GM18870 (cell line): Measurements from ENCODE around the gene CCDC186.
A peak's percentile ranks its signal among the peaks of the same experiment; 100 is the strongest.

Experiments
- ATAC-seq: cut with Tn5 transposase; IDR thresholded peaks from one replicate; pipeline ENCODE4 v1.9.1; 2021; ENCODE audit warnings: moderate library complexity; ENCODE audit not compliant: unreplicated experiment

CCDC186 gene

GRCh38 chr10:114115661-114116445 is 58.1 kb downstream of the CCDC186 start:
- ATAC-seq: no peak

- ATAC-seq: no peak
Measured at GRCh38 chr10:114110174-114110972, 63.6 kb downstream of the CCDC186 start.

- peak; percentile 59 for ATAC-seq
Measured at GRCh38 chr10:114103284-114103683, 70.7 kb downstream of the CCDC186 start.

- ATAC-seq: no peak
Measured at GRCh38 chr10:114102256-114102655, 71.7 kb downstream of the CCDC186 start.

GRCh38 chr10:114100848-114101741 is 72.9 kb downstream of the CCDC186 start:
- no peak for ATAC-seq

GRCh38 chr10:114096864-114097263 is 77.1 kb downstream of the CCDC186 start:
- no peak for ATAC-seq

- peak; percentile 36 for ATAC-seq
Measured at GRCh38 chr10:114095559-114096337, 78.3 kb downstream of the CCDC186 start.

- ATAC-seq: peak; percentile 44
Measured at GRCh38 chr10:114094795-114095194, 79.2 kb downstream of the CCDC186 start.

GRCh38 chr10:114087655-114088054 is 86.3 kb downstream of the CCDC186 start:
- no peak for ATAC-seq

GRCh38 chr10:114087255-114087654 is 86.7 kb downstream of the CCDC186 start:
- no peak for ATAC-seq

- no peak for ATAC-seq
Measured at GRCh38 chr10:114084215-114084614, 89.8 kb downstream of the CCDC186 start.

GRCh38 chr10:114083040-114083439 is 91.0 kb downstream of the CCDC186 start:
- ATAC-seq: no peak

GRCh38 chr10:114081911-114082583 is 92.0 kb downstream of the CCDC186 start:
- ATAC-seq: no peak

- no peak for ATAC-seq
Measured at GRCh38 chr10:114079421-114079820, 94.6 kb downstream of the CCDC186 start.

GRCh38 chr10:114078346-114078745 is 95.7 kb downstream of the CCDC186 start:
- ATAC-seq: no peak

- ATAC-seq: no peak
Measured at GRCh38 chr10:114077815-114078219, 96.2 kb downstream of the CCDC186 start.

GRCh38 chr10:114077347-114077746 is 96.7 kb downstream of the CCDC186 start:
- no peak for ATAC-seq

GRCh38 chr10:114075093-114075492 is 98.9 kb downstream of the CCDC186 start:
- no peak for ATAC-seq

- no peak for ATAC-seq
Measured at GRCh38 chr10:114073395-114074186, 100.4 kb downstream of the CCDC186 start.
